AG10803 (cell line): ENCODE results near the gene GLYATL3.
A peak's percentile ranks its signal among the peaks of the same experiment; 100 is the strongest.

ENCODE experiments used
- DNase-seq: peaks from one replicate; pipeline ENCODE4 v3.0.0; 2010; ENCODE audit warnings: low read depth
- H3K4me3 ChIP-seq: 2 replicates; pipeline ENCODE4 v1.5.1; 2011; ENCODE audit warnings: mild to moderate bottlenecking, low read length, control low read depth
- CTCF ChIP-seq: conservative IDR thresholded peaks from 2 replicates; pipeline ENCODE4 v1.5.1; 2011; ENCODE audit warnings: mild to moderate bottlenecking, low read length, control low read depth, inconsistent platforms

GLYATL3 gene

GRCh38 chr6:49523901-49524300, 24.2 kb downstream of the GLYATL3 start:
- no peak overlapping the region for H3K4me3 ChIP-seq
- no peak for TF ChIP-seq CTCF
- DNase-seq, result no peak

- H3K4me3 ChIP-seq, result no peak overlapping the region
- TF ChIP-seq CTCF, result no peak
- no peak for DNase-seq
Observed at GRCh38 chr6:49524541-49524940, 24.8 kb downstream of the GLYATL3 start.

DNA sequence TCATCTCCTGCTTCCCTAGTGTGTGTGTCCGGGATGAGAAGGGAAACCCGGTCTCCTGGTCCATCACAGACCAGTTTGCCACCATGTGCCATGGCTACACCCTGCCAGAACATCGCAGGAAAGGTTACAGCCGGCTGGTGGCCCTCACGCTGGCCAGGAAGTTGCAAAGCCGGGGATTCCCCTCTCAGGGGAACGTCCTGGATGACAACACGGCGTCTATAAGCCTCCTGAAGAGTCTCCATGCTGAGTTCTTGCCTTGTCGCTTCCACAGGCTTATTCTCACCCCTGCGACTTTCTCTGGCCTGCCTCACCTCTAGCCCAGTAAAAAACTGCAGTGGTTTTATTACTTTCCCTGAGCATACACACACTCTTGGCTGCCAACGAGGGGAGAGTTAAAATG, 26.9 kb downstream of the GLYATL3 start:
- no peak for DNase-seq
- no peak for TF ChIP-seq CTCF
- no peak overlapping the region for H3K4me3 ChIP-seq

DNA sequence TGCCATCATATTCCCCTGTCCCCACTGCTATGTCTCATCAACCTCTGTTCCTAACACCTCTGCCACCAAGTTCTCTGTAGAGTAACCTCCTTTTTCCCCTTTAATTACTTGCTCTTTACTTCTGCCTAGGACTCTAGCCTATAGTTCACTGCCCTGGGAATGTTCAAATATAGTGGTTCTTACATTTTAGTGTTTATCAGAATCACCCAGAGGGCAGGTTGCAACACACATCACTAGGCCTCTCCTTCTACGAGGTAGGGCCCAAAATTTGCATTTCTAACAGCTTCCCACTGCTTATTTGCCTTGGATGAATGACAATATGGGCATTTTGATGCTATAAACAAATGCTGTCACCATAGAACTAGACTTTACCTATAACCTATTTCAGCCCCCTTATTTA, 27.6 kb downstream of the GLYATL3 start:
- no peak for TF ChIP-seq CTCF

DNA sequence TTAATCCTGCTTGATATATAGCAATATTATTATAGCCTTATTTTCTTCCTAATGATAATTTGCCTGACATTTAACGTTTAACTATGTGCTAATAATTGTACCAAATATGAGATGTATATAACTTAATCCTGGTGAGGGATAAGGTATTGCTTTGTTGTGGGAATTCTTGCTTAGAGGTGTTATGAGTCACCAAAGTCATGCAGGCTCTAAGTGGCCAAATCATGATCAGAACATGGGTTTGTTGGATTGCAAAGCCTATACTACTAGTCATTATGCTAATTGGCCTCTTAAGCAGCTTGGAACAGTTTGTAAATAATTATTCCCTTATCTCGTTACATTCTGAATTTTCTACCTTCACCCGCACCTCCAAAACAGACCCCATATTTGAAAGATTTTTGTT, 28.8 kb downstream of the GLYATL3 start:
- no peak for DNase-seq
- TF ChIP-seq CTCF, result no peak
- H3K4me3 ChIP-seq, result no peak overlapping the region

More for the DNA sequence above, 27.6 kb downstream of the GLYATL3 start:
- no peak for DNase-seq
- H3K4me3 ChIP-seq, result no peak overlapping the region

GRCh38 chr6:49530141-49530776, 30.5 kb downstream of the GLYATL3 start:
- no peak overlapping the region for H3K4me3 ChIP-seq
- no peak for DNase-seq
- TF ChIP-seq CTCF, result no peak

- H3K4me3 ChIP-seq, result peak overlapping the region; percentile 27
- peak; percentile 99 for TF ChIP-seq CTCF
- DNase-seq, result peak; percentile 57
Observed at GRCh38 chr6:49531774-49532569, 32.2 kb downstream of the GLYATL3 start.
